Fibroblast of the aortic adventitia (primary cell): ENCODE measurements around the gene ATP6V1G3. TPM values are rescaled to one million over a fixed set of nuclear protein-coding genes. Genes with fewer than 3 reads are reported as not detected.
"Not testable (repeated sequence)": the region's sequence is repeated elsewhere in the genome, so short reads cannot be mapped to it uniquely, and the experiment has no call there.

Source experiments
- DNase-seq: peaks from one replicate; pipeline ENCODE4 v3.0.0-alpha.2; 2010; ENCODE audit warnings: low read depth
- H3K4me3 ChIP-seq: 2 replicates; pipeline ENCODE4 v1.5.1; 2011; ENCODE audit warnings: low read depth, mild to moderate bottlenecking, control low read depth, low read length, moderate library complexity
- total RNA-seq: library from RNA; depleted of rRNA; stranded (reverse); fragments of >200 nt; gene quantifications from 2 replicates; pipeline ENCODE4 v1.2.3, GENCODE V29; 2012; ENCODE audit warnings: low replicate concordance
- TF ChIP-seq, protein P1 (sequence below): IDR thresholded peaks from 2 replicates; pipeline ENCODE4 v1.5.1; 2011; ENCODE audit warnings: mild to moderate bottlenecking, low read length, control low read depth, inconsistent platforms; ENCODE audit not compliant: insufficient read depth

Gene ATP6V1G3
- total RNA-seq, 1 donor = not detected

DNA sequence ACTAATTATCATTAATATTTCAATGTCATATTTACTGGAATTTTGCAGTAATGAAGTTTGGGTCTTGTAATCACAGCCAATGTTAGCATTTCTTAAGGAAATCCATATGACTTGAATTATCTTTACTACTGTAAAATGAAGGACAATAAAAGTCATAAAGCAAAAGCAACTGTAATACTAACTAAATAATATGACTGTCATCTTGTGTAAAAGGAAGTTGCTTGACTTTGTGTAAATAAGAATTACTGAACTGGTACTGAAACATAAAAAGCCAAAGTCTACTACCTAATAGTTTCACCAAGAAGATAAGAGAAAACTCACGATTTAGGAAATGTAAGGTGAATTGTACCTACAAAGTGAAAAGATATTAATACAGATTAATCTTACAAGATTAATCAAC, 57.5 kb downstream of the ATP6V1G3 start:
- no peak for DNase-seq
- TF ChIP-seq, protein P1, sequence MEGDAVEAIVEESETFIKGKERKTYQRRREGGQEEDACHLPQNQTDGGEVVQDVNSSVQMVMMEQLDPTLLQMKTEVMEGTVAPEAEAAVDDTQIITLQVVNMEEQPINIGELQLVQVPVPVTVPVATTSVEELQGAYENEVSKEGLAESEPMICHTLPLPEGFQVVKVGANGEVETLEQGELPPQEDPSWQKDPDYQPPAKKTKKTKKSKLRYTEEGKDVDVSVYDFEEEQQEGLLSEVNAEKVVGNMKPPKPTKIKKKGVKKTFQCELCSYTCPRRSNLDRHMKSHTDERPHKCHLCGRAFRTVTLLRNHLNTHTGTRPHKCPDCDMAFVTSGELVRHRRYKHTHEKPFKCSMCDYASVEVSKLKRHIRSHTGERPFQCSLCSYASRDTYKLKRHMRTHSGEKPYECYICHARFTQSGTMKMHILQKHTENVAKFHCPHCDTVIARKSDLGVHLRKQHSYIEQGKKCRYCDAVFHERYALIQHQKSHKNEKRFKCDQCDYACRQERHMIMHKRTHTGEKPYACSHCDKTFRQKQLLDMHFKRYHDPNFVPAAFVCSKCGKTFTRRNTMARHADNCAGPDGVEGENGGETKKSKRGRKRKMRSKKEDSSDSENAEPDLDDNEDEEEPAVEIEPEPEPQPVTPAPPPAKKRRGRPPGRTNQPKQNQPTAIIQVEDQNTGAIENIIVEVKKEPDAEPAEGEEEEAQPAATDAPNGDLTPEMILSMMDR = no peak
- no peak overlapping the region for H3K4me3 ChIP-seq

DNA sequence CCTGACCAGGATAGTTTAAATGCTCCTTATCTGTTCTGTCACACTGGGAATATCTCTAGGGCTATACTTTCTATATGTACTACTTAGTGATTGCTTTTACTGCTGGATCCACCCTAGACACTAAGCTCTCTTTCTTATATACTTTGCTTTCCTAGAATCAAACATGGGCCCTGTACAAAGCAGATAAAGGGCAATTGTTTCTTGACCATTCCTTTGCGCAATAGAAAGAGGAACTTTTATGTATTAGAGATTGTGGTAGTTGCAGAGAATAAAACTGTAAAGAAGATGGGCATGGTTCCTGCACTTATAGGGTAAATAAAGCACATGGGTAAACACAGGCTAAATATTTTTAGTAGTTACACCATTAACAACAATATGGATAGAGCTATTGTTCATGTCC, 58.8 kb downstream of the ATP6V1G3 start:
- TF ChIP-seq, protein P1 = no peak
- no peak overlapping the region for H3K4me3 ChIP-seq
- DNase-seq = no peak

DNA sequence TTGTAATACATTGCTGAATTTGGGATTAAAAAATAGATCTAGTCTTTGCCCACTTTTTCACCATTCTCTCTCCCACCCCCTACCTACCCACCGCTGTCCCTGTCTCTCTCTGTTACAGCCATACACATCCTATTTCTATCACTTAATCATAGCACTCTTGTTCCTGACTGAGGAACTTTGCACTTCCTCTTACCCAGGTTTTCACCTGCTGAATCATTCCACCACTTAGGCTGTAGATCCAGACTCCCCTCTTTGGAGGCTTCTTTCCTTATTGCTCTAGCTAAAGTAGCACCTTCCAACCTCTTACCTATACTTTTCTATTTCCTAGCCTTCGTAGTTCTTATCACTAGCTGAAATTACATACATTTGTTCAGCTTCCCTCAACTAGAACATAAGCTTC, 59.6 kb downstream of the ATP6V1G3 start:
- TF ChIP-seq, protein P1 = no peak

DNA sequence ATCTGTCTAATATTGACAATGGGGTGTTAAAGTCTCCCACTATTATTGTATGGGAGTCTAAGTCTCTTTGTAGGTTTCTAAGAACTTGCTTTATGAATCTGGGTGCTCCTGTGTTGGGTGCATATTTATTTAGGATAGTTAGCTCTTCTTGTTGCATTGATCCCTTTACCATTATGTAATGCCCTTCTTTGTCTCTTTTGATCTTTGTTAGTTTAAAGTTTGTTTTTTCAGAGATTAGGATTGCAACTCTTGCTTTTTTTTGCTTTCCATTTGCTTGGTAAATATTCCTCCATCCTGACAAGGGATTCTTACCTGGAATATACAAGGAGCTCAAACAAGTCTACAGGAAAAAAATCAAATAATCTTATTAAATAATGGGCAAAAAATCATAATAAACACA, 63.1 kb downstream of the ATP6V1G3 start:
- not testable (repeated sequence) for H3K4me3 ChIP-seq

More for the DNA sequence above, 59.6 kb downstream of the ATP6V1G3 start:
- H3K4me3 ChIP-seq = no peak overlapping the region
- no peak for DNase-seq

More for the DNA sequence above, 63.1 kb downstream of the ATP6V1G3 start:
- not testable (repeated sequence) for DNase-seq

Other genes with a start within 250 kb of the ATP6V1G3 start
- 0.09 TPM in 1 of 2 replicates, not detected in the other for gene PTPRC, start 98.4 kb upstream of the ATP6V1G3 start, total RNA-seq